22Rv1 (cell line): Measurements from ENCODE around the gene NBEA.

ENCODE experiments used
- H3K27ac ChIP-seq: fragments of 450-650 bp; 2 replicates; pipeline ENCODE4 v1.5.1; 2017
- CTCF ChIP-seq: fragments of 450-650 bp; IDR thresholded peaks from 2 replicates; pipeline ENCODE4 v1.5.1; 2017; ENCODE audit warnings: mild to moderate bottlenecking
- ZFX ChIP-seq: fragments of 450-650 bp; IDR thresholded peaks from 2 replicates; pipeline ENCODE4 v1.6.1; 2017; ENCODE audit warnings: antibody characterized with exemption, borderline replicate concordance

Gene NBEA

DNA sequence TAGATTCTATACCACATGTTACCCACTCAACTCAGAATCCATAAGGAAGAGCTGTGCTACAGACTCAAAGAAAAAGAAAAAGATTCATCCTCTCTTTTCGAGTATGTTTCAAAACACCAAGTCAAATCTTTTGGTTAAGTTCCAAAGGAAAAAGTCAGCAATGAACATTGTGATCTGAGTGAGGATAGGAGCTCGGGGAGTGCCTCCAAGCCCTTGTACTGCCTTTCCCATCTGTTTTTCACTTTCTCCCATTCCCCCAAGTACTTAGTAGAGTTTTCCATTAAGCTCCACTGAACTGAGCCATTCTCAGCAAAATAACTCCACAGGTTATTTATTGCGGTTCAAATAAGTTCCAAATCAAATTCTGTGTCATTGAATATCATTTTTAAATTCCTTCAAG lies 582.1 kb downstream of the NBEA start:
- H3K27ac ChIP-seq = no peak overlapping the region
- no peak for TF ChIP-seq ZFX

DNA sequence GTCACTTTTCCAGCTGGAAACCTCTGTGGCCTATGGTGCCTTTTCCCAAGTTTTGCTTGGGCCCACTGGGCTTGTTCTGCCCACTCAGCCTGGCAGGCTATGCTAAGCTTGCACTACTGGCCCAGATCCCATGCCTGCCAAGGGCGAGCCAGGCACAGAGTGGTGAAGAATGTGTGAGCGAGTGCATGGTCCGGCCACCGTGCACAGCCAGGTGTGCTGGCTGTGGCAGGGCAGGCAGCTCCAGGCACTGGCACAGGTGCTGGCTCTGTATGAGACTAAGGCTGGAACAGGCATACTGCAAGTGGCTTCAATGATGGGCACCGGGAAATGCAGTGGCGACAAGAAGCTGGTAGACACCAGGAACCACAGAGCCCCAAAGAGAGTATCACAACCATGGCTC lies 584.5 kb downstream of the NBEA start:
- no peak overlapping the region for H3K27ac ChIP-seq
- TF ChIP-seq ZFX = no peak
- no peak for TF ChIP-seq CTCF

- H3K27ac ChIP-seq = no peak overlapping the region
- TF ChIP-seq ZFX (no peak), CTCF (no peak)
Observed at GRCh38 chr13:35527451-35527850, 585.4 kb downstream of the NBEA start.

- no peak overlapping the region for H3K27ac ChIP-seq
- TF ChIP-seq CTCF (no peak), ZFX (no peak)
Observed at GRCh38 chr13:35530147-35530546, 588.1 kb downstream of the NBEA start.

DNA sequence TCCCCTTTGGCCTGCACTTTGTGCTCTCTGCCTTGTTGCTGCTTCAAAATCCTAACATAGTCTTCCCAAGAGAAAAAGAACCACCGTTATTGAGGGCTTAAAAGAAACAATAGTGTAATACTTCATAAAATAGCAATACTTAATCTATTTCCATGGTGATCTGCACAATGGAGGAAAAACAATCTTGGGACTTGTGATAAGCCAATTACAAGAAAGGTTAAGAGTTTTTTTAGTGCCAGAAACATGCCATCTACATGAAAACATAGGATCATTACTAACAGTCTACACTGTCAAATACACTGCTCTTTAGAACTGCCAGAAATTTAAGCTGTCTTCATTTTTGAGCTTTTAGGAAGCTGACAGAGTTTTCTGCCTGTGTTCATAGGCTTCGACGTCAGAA lies 588.5 kb downstream of the NBEA start:
- TF ChIP-seq CTCF (no peak), ZFX (no peak)
- H3K27ac ChIP-seq = no peak overlapping the region

DNA sequence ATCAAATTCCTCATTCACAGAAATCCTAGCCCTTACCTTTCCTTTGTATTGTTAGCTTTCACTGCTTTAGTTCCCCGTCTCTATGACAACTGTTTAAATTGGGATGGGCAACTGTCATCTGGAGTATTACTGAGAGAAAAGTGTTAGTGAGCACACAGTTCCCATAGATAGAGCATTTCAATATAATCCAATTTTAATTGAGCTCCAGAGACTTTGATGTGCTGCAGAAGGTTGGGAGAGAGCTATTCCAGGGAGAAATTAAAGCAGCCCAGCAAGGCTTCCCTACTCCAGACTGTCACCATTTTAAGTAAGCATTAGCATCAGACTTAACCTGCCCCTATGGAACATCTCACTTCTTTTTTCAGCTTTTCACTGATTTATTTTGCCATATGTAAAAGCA lies 589.5 kb downstream of the NBEA start:
- TF ChIP-seq ZFX (no peak), CTCF (no peak)
- no peak overlapping the region for H3K27ac ChIP-seq

DNA sequence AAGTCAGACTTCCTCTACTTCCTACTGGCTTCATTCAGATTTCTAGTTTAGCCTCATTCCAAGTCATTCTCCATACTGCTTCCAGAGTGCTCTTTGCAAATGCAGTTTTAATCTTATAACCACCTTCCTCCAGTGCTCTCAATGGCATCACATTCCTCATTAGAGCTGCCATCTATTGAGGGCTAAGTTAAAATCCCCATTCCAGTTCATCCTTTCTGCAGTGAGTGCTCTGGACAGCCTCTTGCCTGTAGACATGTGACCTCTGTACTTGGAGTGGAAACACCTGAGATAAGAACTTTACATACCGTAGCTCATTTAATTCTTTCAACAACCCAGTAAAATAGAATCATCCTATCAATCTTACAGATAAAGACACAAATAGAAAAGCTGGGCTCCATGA lies 592.3 kb downstream of the NBEA start:
- TF ChIP-seq CTCF (no peak), ZFX (no peak)
- H3K27ac ChIP-seq = no peak overlapping the region

- H3K27ac ChIP-seq = no peak overlapping the region
- TF ChIP-seq ZFX (no peak), CTCF (no peak)
Observed at GRCh38 chr13:35548790-35549189, 606.7 kb downstream of the NBEA start.
